MM.1S (cell line): ENCODE measurements around the gene PRR23B.

Experiments
- CTCF ChIP-seq: fragments of 300-600 bp; sonication (generic); IDR thresholded peaks from 2 replicates; pipeline ENCODE4 v1.5.1; 2016; ENCODE audit warnings: antibody characterized with exemption, low read length, mixed read lengths
- EZH2 ChIP-seq: fragments of 300-600 bp; sonication (generic); optimal IDR thresholded peaks from 2 replicates; pipeline ENCODE3; 2017; ENCODE audit warnings: low read depth, mild to moderate bottlenecking, antibody characterized with exemption, low read length, mixed read lengths

DNA sequence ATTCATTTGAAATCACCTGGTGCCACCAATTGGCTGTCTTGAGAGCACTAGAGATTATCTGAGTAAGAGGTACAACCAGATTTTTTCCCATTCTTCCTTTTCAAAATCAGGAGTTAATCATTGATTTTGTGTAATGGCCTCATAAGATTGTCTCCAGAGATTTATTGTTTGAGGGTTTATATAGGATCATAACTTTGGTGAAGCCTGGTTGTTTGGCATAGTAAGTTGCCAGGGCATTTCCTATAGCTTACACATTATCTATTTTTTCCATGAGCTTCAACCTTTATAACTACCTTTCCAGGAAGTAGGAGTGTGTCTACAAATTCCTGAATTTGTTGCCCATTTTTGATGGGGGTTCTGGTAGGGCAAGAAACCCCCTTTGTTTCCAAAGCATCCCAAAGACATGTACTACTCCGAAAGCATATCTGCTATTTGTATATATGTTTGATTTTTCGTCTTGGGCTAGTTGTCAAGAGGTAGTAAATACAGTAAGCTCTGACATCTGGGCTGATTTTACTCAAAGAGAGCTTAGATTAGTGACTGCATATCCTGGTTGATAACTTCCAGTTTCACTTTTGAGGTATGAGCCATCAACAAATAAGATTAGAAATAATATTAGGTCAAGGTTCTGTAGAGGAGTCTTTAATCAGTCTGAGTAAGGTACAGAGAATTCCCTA, 11.7 kb upstream of the PRR23B start:
- TF ChIP-seq CTCF (no peak), EZH2 (no peak)
